Fibroblast of villous mesenchyme (primary cell): Measurements from ENCODE around the gene ATP2A2. TPM values are rescaled to one million over a fixed set of nuclear protein-coding genes. Genes with fewer than 3 reads are reported as not detected.
"Not testable (repeated sequence)": the region's sequence is repeated elsewhere in the genome, so short reads cannot be mapped to it uniquely, and the experiment has no call there.

Source experiments
- DNase-seq: peaks from one replicate; pipeline ENCODE4 v3.0.0-alpha.2; 2010; ENCODE audit warnings: low read depth
- H3K4me3 ChIP-seq: 2 replicates; pipeline ENCODE4 v1.5.1; 2011; ENCODE audit warnings: low read depth, mild to moderate bottlenecking, low read length
- CTCF ChIP-seq: IDR thresholded peaks from 2 replicates; pipeline ENCODE4 v1.5.1; 2012; ENCODE audit warnings: low read depth, mild to moderate bottlenecking, low read length; ENCODE audit not compliant: insufficient read depth
- total RNA-seq: library from RNA; depleted of rRNA; stranded (reverse); fragments of >200 nt; gene quantifications from 2 replicates; pipeline ENCODE4 v1.2.3, GENCODE V29; 2012

The ATP2A2 gene
- total RNA-seq, 1 donor = 247 TPM

GRCh38 chr12:110330544-110330943 lies 49.5 kb downstream of the ATP2A2 start:
- peak; percentile 78 for DNase-seq
- H3K4me3 ChIP-seq = no peak overlapping the region
- no peak for TF ChIP-seq CTCF

GRCh38 chr12:110333201-110333600 lies 52.2 kb downstream of the ATP2A2 start:
- no peak for DNase-seq
- TF ChIP-seq CTCF = no peak
- no peak overlapping the region for H3K4me3 ChIP-seq

GRCh38 chr12:110335481-110336045 lies 54.5 kb downstream of the ATP2A2 start:
- TF ChIP-seq CTCF = no peak
- no peak for DNase-seq
- no peak overlapping the region for H3K4me3 ChIP-seq

GRCh38 chr12:110337912-110338710 lies 57.1 kb downstream of the ATP2A2 start:
- H3K4me3 ChIP-seq = no peak overlapping the region
- no peak for TF ChIP-seq CTCF
- DNase-seq = no peak

- peak; percentile 14 for TF ChIP-seq CTCF
- DNase-seq = no peak
- H3K4me3 ChIP-seq = no peak overlapping the region
These were observed 57.7 kb downstream of the ATP2A2 start for GRCh38 chr12:110338754-110339153.

GRCh38 chr12:110339184-110339952 lies 58.3 kb downstream of the ATP2A2 start:
- TF ChIP-seq CTCF = no peak
- no peak overlapping the region for H3K4me3 ChIP-seq
- DNase-seq = no peak

GRCh38 chr12:110340261-110340660 lies 59.2 kb downstream of the ATP2A2 start:
- not testable (repeated sequence) for DNase-seq, H3K4me3 ChIP-seq
